Memory B cell (primary cell): ENCODE measurements around the gene IRF3.

Experiments
- ATAC-seq: fragments of 150-1000 bp; cut with Tn5 transposase; 2 replicates; pipeline ENCODE4 v1.10.0; 2021; ENCODE audit warnings: low read depth, mild to moderate bottlenecking, moderate library complexity
- DNase-seq, 2 donors: peaks; one replicate each; pipeline ENCODE4 v3.0.0; 2022; ENCODE audit warnings: low spot score in 2 of 2
- H3K27ac Mint-ChIP-seq: one replicate; pipeline ENCODE4 v1.8.0; 2022; ENCODE audit warnings: mild to moderate bottlenecking, moderate library complexity, mixed read lengths
- H3K27me3 Mint-ChIP-seq: one replicate; pipeline ENCODE4 v1.8.0; 2022; ENCODE audit warnings: mixed read lengths
- H3K36me3 Mint-ChIP-seq: one replicate; pipeline ENCODE4 v1.8.0; 2022; ENCODE audit warnings: mild to moderate bottlenecking, mixed read lengths
- H3K4me1 Mint-ChIP-seq: one replicate; pipeline ENCODE4 v1.8.0; 2022; ENCODE audit warnings: mixed read lengths
- H3K4me3 Mint-ChIP-seq: one replicate; pipeline ENCODE4 v1.8.0; 2022; ENCODE audit warnings: mild to moderate bottlenecking, moderate library complexity, mixed read lengths
- H3K9me3 Mint-ChIP-seq: one replicate; pipeline ENCODE4 v1.8.0; 2022; ENCODE audit warnings: mixed read lengths

Gene IRF3

DNA sequence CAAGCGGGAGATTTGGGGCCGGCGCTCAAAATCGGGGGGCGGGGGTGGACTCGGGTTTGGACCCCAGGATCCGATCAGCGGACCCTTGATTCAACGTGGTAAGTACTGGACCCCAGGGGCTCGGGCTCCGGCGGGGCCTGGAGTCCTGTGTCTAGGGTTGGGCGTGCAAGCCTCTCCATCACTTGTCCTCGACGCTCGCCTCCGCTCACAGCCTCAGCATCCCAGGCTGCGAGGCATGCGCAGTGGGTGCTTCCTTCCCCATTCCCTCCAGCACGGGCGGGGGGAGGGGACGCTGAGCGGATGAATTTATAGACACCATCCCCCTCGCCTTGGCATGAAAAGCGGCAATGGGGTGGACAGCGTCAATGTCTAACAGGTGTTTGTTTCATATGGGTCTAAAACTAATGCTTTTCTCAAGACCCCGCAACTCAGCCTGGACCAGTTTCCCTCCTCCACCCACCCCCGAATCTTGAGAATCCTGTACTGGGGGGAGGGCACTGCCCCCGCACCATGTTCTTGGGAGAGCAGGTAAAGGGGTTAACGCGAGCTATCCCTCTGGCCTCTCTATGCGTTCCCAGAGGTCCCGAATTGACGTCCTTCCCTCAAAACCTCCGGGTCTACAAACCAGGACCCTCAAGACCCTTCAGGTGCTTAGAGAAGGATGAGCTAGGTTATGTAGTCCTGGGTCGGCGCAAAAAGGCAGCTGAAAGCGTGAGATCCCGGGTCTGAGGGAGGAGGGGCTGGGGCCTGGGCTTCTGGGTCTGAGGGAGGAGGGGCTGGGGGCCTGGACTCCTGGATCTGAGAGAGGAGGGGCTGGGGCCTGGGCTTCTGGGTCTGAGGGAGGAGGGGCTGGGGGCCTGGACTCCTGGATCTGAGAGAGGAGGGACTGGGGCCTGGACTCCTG is 25.8 kb upstream of the IRF3 start:
- Mint-ChIP-seq H3K27ac (no peak overlapping the region), H3K9me3 (no peaks in the 10 kb centered on the region), H3K36me3 (peaks cover 9% of the 10 kb centered on the region), H3K27me3 (peaks cover 14% of the 10 kb centered on the region), H3K4me1 (peaks cover 17% of the 10 kb centered on the region), H3K4me3 (peak overlapping the region; percentile 88)
- no peak for ATAC-seq
- no peak for DNase-seq

GRCh38 chr19:49690656-49691242 is 25.1 kb upstream of the IRF3 start, which contains the start of gene CPT1C:
Gene CPT1C, plus strand, starts transcription at chr19:49691116. Its CDS starts 1,137 bp downstream, at chr19:49692253.
- peak within 1 kb of the TSS; percentile 88 for H3K4me3 Mint-ChIP-seq
- H3K4me1 Mint-ChIP-seq, result peaks cover 17% of the 10 kb centered on the region
- peaks cover 14% of the 10 kb centered on the region for H3K27me3 Mint-ChIP-seq
- peak within 1 kb of the TSS; percentile 2 for H3K27ac Mint-ChIP-seq
- H3K36me3 Mint-ChIP-seq, result peaks cover 11% of the 10 kb centered on the region
- DNase-seq (no peak), ATAC-seq (peak; percentile 36)
- no peaks in the 10 kb centered on the region for H3K9me3 Mint-ChIP-seq

DNA sequence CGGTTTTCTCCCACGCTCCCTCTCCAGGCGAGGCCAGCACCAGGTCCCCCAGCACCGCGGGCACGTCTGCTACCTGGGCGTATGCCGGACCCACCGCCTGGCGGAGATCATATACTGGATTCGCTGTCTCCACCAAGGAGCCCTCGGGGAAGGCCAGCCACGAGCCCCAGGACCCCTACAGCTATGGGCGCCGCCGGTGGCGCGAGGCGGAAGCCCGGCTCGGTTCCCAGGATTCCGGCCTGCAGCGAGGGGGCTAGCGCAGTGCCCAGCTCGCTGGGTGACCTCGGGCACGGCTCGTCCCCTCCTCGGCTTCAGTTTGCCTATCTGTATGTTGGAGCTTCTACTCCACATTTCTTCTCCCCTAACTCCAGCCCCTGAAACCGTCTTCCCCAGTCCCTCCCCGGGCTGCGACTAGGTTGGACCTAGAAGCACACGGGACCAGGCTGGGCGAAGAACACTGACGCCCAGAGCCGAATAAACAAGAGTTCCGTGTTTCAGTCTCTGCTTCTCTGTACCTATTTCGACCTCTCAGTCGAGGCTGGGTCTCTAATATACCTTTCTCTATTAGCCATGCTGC is 24.5 kb upstream of the IRF3 start:
- peaks cover 15% of the 10 kb centered on the region for H3K36me3 Mint-ChIP-seq
- no peaks in the 10 kb centered on the region for H3K9me3 Mint-ChIP-seq
- peak overlapping the region; percentile 88 for H3K4me3 Mint-ChIP-seq
- H3K4me1 Mint-ChIP-seq, result peaks cover 17% of the 10 kb centered on the region
- DNase-seq, result no peak
- H3K27me3 Mint-ChIP-seq, result peaks cover 14% of the 10 kb centered on the region
- H3K27ac Mint-ChIP-seq, result no peak overlapping the region
- peak; percentile 44 for ATAC-seq

- ATAC-seq (peak; percentile 64), DNase-seq (no peak)
- peak within 1 kb of the TSS; percentile 88 for H3K4me3 Mint-ChIP-seq
- H3K4me1 Mint-ChIP-seq, result peaks cover 17% of the 10 kb centered on the region
- peaks cover 17% of the 10 kb centered on the region for H3K36me3 Mint-ChIP-seq
- no peak within 1 kb of the TSS for H3K27ac Mint-ChIP-seq
- peaks cover 14% of the 10 kb centered on the region for H3K27me3 Mint-ChIP-seq
- no peaks in the 10 kb centered on the region for H3K9me3 Mint-ChIP-seq
Observed at GRCh38 chr19:49689133-49690078, 23.7 kb upstream of the IRF3 start, which contains the start of gene ADM5. Gene ADM5, plus strand, starts transcription at chr19:49689594. Its CDS starts 244 bp downstream, at chr19:49689838.

DNA sequence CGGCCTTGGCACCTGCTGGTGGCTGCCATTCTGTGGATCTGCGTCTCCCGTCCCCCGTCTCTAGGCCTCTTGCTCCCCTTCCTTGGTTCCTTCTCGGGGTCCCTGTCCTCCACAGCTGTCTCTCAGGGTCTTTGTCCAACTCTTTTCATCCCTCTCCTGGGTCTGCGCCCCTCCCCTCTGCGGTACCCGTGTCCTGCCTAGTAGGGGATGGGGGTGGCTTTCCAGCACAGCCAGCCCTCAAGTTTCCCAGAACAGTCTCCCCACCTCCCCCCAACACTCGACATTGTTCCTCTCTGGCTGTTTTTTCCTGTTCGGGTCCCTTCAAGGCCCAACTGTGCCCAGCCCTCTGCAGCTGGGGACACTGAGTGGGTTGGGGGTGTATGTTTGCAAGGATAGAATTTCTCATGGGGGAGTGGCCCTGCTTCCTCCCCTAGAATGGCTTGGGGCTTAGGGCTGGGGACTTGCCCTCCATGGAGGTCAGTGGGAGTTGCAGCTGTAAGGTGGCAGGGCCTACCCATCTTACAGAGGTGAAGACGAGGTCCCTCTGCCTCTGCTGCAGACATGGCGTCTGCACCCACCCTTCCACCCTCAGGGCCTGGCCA is 23.0 kb upstream of the IRF3 start:
- H3K4me3 Mint-ChIP-seq, result no peak overlapping the region
- H3K27ac Mint-ChIP-seq, result no peak overlapping the region
- H3K36me3 Mint-ChIP-seq, result peaks cover 25% of the 10 kb centered on the region
- DNase-seq (no peak), ATAC-seq (no peak)
- H3K4me1 Mint-ChIP-seq, result peaks cover 22% of the 10 kb centered on the region
- H3K27me3 Mint-ChIP-seq, result peaks cover 12% of the 10 kb centered on the region
- H3K9me3 Mint-ChIP-seq, result no peaks in the 10 kb centered on the region

- H3K27me3 Mint-ChIP-seq, result peaks cover 12% of the 10 kb centered on the region
- no peak for ATAC-seq
- DNase-seq, result no peak
- H3K9me3 Mint-ChIP-seq, result no peaks in the 10 kb centered on the region
- H3K27ac Mint-ChIP-seq, result no peak overlapping the region
- H3K4me1 Mint-ChIP-seq, result peaks cover 22% of the 10 kb centered on the region
- H3K4me3 Mint-ChIP-seq, result no peak overlapping the region
- H3K36me3 Mint-ChIP-seq, result peaks cover 26% of the 10 kb centered on the region
Observed at GRCh38 chr19:49687566-49688316, 22.1 kb upstream of the IRF3 start.

- Mint-ChIP-seq H3K36me3 (peaks cover 26% of the 10 kb centered on the region), H3K27me3 (peaks cover 10% of the 10 kb centered on the region), H3K4me3 (no peak overlapping the region), H3K4me1 (peaks cover 22% of the 10 kb centered on the region), H3K9me3 (no peaks in the 10 kb centered on the region), H3K27ac (no peak overlapping the region)
- ATAC-seq, result no peak
- no peak for DNase-seq
Observed at GRCh38 chr19:49687150-49687549, 21.5 kb upstream of the IRF3 start.

DNA sequence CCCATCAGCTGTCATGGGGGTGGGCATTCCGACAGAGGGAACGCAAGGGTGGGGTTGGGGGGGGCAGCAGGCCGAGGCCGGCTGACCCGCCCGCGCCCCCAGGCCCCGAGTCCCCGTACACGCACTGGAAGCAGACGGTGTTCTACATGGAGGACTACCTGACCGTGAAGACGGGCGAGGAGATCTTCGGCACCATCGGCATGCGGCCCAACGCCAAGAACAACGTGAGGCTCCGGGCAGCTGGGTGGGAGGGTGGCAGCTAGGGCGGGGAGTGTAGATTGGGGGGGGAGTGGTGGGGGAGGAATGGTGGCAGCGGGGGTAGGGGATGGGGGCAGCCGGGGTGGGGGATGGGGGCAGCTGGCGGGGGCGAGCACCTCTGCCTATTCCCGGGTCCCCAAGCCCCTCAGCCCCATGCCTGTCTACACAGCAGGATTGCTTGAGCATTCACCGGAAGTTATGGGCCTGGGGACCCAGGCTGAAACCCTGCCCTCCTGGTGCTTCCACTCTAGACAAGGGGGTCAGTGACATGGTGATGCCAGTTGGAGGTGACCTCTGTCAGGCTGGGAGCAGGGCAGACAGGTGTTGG is 20.9 kb upstream of the IRF3 start:
- H3K9me3 Mint-ChIP-seq, result no peaks in the 10 kb centered on the region
- DNase-seq, result no peak
- H3K36me3 Mint-ChIP-seq, result peaks cover 26% of the 10 kb centered on the region
- H3K4me3 Mint-ChIP-seq, result no peak overlapping the region
- H3K27ac Mint-ChIP-seq, result no peak overlapping the region
- no peak for ATAC-seq
- peaks cover 10% of the 10 kb centered on the region for H3K27me3 Mint-ChIP-seq
- peaks cover 22% of the 10 kb centered on the region for H3K4me1 Mint-ChIP-seq

DNA sequence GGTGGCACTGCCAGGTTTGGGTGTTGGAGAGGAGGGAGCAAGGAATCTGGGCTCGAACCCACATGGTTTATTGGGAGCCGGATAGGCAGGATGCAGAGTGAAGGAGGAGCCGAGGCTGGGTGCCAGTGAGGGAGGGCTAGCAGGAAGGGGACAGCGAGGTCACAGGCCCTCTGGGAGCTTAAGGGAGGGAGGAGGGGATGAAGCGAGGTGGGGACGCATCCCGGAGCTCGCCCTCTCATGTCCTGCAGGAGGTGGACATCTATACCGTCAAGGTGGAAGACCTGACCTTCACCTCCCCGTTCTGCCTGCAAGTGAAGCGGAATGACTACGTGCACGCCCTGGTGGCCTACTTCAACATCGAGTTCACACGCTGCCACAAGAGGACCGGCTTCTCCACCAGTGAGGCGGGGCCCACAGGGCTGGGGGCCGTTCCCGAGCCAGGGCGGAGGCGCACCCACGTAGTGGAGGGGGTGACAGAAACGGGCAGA is 20.2 kb upstream of the IRF3 start:
- H3K27ac Mint-ChIP-seq, result no peak overlapping the region
- H3K27me3 Mint-ChIP-seq, result peaks cover 10% of the 10 kb centered on the region
- H3K4me3 Mint-ChIP-seq, result no peak overlapping the region
- no peak for ATAC-seq
- peaks cover 21% of the 10 kb centered on the region for H3K4me1 Mint-ChIP-seq
- H3K36me3 Mint-ChIP-seq, result peaks cover 27% of the 10 kb centered on the region
- DNase-seq, result no peak
- no peaks in the 10 kb centered on the region for H3K9me3 Mint-ChIP-seq

- H3K36me3 Mint-ChIP-seq, result peaks cover 27% of the 10 kb centered on the region
- no peak overlapping the region for H3K4me3 Mint-ChIP-seq
- H3K9me3 Mint-ChIP-seq, result no peaks in the 10 kb centered on the region
- no peak for ATAC-seq
- H3K4me1 Mint-ChIP-seq, result peaks cover 16% of the 10 kb centered on the region
- peaks cover 3% of the 10 kb centered on the region for H3K27me3 Mint-ChIP-seq
- H3K27ac Mint-ChIP-seq, result no peak overlapping the region
- DNase-seq, result no peak
Observed at GRCh38 chr19:49684983-49685553, 19.4 kb upstream of the IRF3 start.

DNA sequence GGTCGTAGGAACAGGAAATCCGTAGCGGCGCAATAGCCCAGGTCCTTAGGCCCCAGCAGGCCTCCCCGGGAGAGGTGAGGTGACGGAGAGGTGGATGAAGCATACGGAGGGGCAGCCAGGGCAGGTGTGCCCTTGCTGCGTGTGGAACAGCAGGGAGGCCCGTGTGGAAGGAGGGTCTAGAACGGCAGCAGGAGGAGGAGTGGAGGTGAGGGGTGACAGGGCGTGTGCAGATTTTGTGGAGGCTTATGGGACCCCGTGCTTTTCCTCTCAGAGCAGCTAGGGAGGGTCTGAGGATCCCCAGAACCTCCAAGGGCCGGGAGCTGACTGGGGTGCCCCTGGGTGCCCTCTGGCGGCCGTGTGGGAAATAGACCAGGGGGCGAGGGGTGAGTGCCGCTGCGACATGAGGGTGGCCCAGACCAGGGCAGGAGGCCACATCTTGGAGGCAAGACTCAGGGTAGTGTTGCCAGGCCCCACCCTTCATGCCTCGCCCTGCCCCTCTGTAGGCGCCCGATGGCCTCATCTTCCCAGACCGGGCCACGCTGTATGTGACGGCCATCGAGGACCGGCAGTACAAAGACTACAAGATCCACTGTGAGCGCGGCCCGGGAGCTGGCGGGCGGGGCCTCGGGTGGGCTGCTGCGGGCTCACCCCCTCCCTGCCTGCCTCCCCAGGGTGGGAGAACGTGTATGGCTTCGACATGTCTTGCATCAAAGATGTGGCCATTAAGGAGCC is 18.8 kb upstream of the IRF3 start:
- H3K36me3 Mint-ChIP-seq, result peaks cover 31% of the 10 kb centered on the region
- DNase-seq (no peak), ATAC-seq (peak; percentile 18)
- H3K9me3 Mint-ChIP-seq, result no peaks in the 10 kb centered on the region
- H3K27me3 Mint-ChIP-seq, result no peaks in the 10 kb centered on the region
- peaks cover 18% of the 10 kb centered on the region for H3K4me1 Mint-ChIP-seq
- no peak overlapping the region for H3K4me3 Mint-ChIP-seq
- H3K27ac Mint-ChIP-seq, result no peak overlapping the region
